HFFc6 (cell line): ENCODE results near the gene NKAIN4. TPM values are rescaled to one million over a fixed set of nuclear protein-coding genes. Genes with fewer than 3 reads are reported as not detected.
A peak's percentile ranks its signal among the peaks of the same experiment; 100 is the strongest.

Experiments
- DNase-seq: peaks from one replicate; pipeline ENCODE4 v3.0.0-alpha.2; 2018
- H3K27ac Mint-ChIP-seq: 2 replicates; pipeline ENCODE4 v1.8.0; 2020; ENCODE audit warnings: mild to moderate bottlenecking, mixed read lengths
- H3K27me3 Mint-ChIP-seq: 2 replicates; pipeline ENCODE4 v1.8.0; 2021; ENCODE audit warnings: mild to moderate bottlenecking, moderate library complexity, mixed read lengths; ENCODE audit not compliant: insufficient read depth
- H3K36me3 Mint-ChIP-seq: 2 replicates; pipeline ENCODE4 v1.8.0; 2021; ENCODE audit warnings: low read depth, mixed read lengths
- H3K4me1 Mint-ChIP-seq: 2 replicates; pipeline ENCODE4 v1.8.0; 2020; ENCODE audit warnings: low read depth, mixed read lengths
- H3K4me3 Mint-ChIP-seq: 2 replicates; pipeline ENCODE4 v1.8.0; 2020; ENCODE audit warnings: mild to moderate bottlenecking, moderate library complexity, mixed read lengths
- H3K9me3 Mint-ChIP-seq: 2 replicates; pipeline ENCODE4 v1.8.0; 2020; ENCODE audit warnings: mild to moderate bottlenecking, mixed read lengths
- total RNA-seq, 6 experiments: library from RNA; stranded (reverse); fragmentation: NEBNext Ultra II Directional; extraction: Animal tissue kit (Norgen Biotek cat#: 25700); gene quantifications; 2 replicates in 1 of 6; 3 replicates in 5 of 6; pipeline ENCODE4 v1.2.3, GENCODE V29; 2021
- TF ChIP-seq, protein P1 (sequence below): fragments of 200-600 bp; sonication (generic); IDR thresholded peaks from 2 replicates; pipeline ENCODE4 v1.5.0; 2021; ENCODE audit warnings: antibody characterized with exemption, mild to moderate bottlenecking

The NKAIN4 gene
- total RNA-seq, 6 experiments from 2014 or later: not detected

DNA sequence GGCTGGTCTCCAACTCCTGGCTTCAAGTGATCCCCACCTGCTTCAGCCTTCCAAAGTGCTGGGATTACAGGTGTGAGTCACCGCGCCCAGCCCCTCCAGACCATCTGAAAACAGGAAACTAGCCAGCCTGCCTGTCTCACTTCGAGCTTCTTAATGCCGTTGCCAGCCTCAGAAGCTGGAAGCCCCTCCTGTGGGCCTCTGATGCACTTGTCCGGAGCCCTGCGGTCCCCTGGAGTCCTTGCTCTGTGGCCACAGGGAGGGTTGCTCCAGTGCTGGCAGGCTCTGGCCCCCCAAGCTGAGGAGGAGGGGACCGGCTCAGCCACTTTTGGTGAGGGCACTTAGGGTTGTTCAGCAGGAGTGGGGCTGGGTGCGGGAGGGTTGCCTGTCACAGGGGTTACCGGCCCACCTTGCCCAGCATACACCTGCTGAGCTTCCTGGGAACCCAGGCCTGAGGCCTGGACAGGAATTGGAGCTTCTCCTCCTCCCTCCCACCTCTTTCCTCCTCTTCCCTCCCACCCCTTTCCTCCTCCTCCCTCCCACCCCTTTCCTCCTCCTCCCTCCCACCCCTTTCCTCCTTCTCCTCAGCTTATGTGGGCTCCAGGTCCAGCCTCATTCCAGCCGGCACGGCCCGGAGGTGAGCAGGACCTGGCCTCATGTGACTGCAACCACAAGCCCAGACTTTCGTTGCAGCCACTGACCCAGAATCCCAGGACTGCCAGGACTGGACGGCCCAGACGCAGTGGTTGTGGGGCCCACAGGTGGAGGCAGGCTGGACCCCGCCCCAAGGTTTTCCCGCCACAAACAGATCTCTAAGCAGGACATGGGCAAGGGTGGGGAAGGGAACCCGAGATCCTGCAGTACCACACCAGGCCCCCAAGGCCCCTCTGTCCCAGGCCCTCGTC lies 28.0 kb downstream of the NKAIN4 start:
- Mint-ChIP-seq H3K27ac (no peak overlapping the region), H3K9me3 (no peaks in the 10 kb centered on the region), H3K27me3 (peaks cover 8% of the 10 kb centered on the region), H3K4me1 (peaks cover 25% of the 10 kb centered on the region), H3K36me3 (no peaks in the 10 kb centered on the region), H3K4me3 (no peak overlapping the region)
- DNase-seq: no peak
- TF ChIP-seq, protein P1, sequence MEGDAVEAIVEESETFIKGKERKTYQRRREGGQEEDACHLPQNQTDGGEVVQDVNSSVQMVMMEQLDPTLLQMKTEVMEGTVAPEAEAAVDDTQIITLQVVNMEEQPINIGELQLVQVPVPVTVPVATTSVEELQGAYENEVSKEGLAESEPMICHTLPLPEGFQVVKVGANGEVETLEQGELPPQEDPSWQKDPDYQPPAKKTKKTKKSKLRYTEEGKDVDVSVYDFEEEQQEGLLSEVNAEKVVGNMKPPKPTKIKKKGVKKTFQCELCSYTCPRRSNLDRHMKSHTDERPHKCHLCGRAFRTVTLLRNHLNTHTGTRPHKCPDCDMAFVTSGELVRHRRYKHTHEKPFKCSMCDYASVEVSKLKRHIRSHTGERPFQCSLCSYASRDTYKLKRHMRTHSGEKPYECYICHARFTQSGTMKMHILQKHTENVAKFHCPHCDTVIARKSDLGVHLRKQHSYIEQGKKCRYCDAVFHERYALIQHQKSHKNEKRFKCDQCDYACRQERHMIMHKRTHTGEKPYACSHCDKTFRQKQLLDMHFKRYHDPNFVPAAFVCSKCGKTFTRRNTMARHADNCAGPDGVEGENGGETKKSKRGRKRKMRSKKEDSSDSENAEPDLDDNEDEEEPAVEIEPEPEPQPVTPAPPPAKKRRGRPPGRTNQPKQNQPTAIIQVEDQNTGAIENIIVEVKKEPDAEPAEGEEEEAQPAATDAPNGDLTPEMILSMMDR: no peak

DNA sequence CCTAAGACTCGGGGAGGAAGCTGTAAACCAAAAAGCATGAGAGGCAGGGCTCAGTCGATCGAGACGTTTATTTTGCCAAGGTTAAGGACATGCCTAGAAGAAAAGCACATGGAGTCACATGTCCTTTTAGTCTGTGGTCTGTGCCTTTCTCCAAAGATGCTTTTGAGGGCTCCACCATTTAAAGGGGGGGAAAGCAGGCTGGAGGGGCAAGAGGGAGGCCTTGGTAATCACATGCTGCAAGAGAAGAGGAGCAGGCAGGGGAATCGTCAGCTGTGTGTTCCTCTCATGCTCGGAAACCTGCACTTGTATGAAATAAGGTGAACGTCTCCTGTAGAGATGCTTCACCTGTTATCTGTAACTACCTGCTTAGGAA lies 29.2 kb downstream of the NKAIN4 start:
- peaks cover 13% of the 10 kb centered on the region; the same call in 1 of the 2 replicates for H3K4me1 Mint-ChIP-seq
- H3K4me3 Mint-ChIP-seq: no peak overlapping the region
- H3K36me3 Mint-ChIP-seq: no peaks in the 10 kb centered on the region
- peaks cover 16% of the 10 kb centered on the region for H3K27me3 Mint-ChIP-seq
- no peak overlapping the region for H3K27ac Mint-ChIP-seq
- no peak for DNase-seq
- TF ChIP-seq, protein P1: no peak
- H3K9me3 Mint-ChIP-seq: no peaks in the 10 kb centered on the region

DNA sequence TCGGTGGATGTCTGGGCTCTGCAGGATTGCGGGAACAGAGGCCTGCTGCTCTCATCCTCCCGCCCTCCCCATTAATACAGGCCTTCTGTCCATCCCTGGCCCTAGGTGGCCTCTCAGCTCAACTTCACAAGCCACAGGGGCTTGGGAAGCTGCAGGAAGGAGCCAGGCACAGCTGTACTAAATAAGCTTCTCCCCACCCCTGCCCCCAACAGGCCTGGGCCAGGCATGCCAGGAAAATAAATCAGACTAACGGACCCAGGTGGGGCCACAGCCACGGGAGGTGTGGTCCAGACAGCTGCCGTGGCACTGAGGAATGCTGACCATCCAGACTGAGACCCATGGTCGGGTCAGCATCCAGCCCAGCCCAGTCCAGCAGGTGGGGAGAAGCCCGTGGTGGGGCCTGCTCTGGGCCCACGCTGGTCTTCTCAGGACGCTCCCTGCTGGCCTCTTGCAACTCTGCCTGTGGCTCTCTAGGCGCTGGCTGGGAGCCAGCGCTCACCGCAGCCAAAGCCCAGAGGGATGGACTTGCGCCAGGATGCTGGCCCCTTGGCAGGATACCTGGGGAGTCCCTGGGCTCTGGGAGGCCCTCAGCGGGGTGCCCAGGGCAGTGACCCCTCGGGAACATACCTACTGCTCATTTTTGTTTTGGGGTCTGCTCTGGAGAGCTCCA lies 29.7 kb downstream of the NKAIN4 start:
- TF ChIP-seq, protein P1: peak; percentile 42; the same call in 1 of the 2 replicates

DNA sequence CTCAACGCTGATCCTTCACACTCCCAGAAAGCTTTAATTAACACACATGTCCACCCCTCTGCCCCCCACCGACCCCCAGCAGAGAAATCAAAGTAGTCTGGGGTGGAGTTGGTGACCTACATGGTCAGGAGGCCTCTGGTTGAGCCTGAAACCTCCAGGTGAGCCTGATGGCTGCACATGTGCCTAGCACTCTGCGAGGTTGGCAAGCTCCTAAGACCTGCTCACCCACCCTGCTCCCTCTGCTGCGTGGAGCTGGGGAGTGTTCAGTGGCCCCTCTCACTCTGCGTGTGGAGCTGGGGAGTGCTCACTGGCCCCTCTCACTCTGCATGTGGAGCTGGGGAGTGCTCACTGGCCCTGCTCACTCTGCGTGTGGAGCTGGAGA lies 30.4 kb downstream of the NKAIN4 start:
- Mint-ChIP-seq H3K27ac (no peak overlapping the region), H3K4me1 (peaks cover 10% of the 10 kb centered on the region; the same call in 1 of the 2 replicates), H3K9me3 (no peaks in the 10 kb centered on the region), H3K36me3 (no peaks in the 10 kb centered on the region), H3K4me3 (no peak overlapping the region), H3K27me3 (peaks cover 24% of the 10 kb centered on the region)
- TF ChIP-seq, protein P1: no peak
- no peak for DNase-seq

More for the DNA sequence above, 29.7 kb downstream of the NKAIN4 start:
- Mint-ChIP-seq H3K27me3 (peaks cover 19% of the 10 kb centered on the region), H3K36me3 (no peaks in the 10 kb centered on the region), H3K4me3 (no peak overlapping the region), H3K27ac (no peak overlapping the region), H3K9me3 (no peaks in the 10 kb centered on the region), H3K4me1 (peaks cover 10% of the 10 kb centered on the region; the same call in 1 of the 2 replicates)
- no peak for DNase-seq

DNA sequence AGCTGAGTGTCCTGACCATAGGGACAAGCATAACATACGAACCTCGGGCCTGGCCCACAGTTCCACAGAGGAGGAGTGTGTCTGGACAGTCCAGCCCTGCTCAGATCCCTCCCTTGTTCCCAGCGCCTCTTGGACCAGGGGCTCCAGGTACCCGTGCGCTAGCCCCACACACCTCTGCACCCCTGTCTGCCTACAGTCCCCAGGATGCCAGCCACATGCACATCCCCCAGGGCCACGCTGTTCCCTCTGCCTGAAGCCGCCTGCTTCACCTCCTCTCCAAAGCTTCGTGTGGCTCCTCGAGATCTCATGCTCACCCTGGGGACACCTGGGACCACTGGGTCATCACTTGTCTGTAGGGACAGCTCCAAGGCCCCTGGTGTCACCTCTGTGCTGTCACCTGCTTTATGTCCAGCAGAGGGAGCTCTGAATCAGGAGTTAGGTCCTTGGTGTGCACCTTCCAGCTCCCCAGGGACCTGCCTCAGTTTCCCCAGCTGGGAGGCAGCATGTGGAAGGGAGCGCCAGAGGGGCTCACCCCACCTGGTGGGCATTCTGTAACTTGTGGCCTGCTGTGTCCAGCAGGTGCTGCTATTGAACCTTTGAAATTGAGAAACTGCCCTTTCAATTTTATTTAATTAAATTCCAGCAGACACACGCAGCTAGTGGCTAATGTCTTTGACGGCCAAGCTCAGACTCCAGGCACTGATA lies 31.0 kb downstream of the NKAIN4 start:
- H3K9me3 Mint-ChIP-seq: no peaks in the 10 kb centered on the region
- peaks cover 10% of the 10 kb centered on the region; the same call in 1 of the 2 replicates for H3K4me1 Mint-ChIP-seq
- TF ChIP-seq, protein P1: peak; percentile 94
- no peak overlapping the region for H3K4me3 Mint-ChIP-seq
- no peak overlapping the region for H3K27ac Mint-ChIP-seq
- DNase-seq: no peak
- H3K27me3 Mint-ChIP-seq: peaks cover 19% of the 10 kb centered on the region
- no peaks in the 10 kb centered on the region for H3K36me3 Mint-ChIP-seq
